Activated CD8-positive, alpha-beta memory T cell treated with anti-CD3 and anti-CD28 coated beads, Interleukin-2, amount 50 U/mL, for 1 hour (primary cell): Measurements from ENCODE around the gene COL4A1.
"Not testable (repeated sequence)": the region's sequence is repeated elsewhere in the genome, so short reads cannot be mapped to it uniquely, and the experiment has no call there.

Experiments
- DNase-seq: peaks from one replicate; pipeline ENCODE4 v3.0.0-alpha.2; 2020; ENCODE audit errors: extremely low read depth

Gene COL4A1

GRCh38 chr13:110119935-110120905 is 186.7 kb downstream of the COL4A1 start:
- no peak for DNase-seq

DNA sequence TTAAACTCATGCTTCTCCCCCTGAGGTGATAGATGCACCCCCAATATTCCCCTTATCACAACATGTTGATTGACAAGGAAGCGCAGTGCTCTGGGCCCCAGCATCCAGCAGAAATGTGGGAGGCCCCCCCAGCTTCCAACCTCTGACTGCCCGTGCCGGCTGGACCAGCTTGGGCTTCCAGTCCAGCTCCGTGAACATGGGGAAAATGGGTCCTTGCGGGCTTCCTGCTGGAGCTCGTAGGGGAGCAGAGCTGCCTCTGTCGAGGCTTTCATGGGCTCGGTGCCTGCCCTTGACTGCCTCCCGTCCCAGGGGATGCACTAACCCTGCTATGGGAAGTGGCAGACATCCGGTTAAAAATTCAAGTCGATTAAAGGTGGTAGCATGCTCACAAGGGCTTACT is 188.9 kb downstream of the COL4A1 start:
- DNase-seq: no peak

DNA sequence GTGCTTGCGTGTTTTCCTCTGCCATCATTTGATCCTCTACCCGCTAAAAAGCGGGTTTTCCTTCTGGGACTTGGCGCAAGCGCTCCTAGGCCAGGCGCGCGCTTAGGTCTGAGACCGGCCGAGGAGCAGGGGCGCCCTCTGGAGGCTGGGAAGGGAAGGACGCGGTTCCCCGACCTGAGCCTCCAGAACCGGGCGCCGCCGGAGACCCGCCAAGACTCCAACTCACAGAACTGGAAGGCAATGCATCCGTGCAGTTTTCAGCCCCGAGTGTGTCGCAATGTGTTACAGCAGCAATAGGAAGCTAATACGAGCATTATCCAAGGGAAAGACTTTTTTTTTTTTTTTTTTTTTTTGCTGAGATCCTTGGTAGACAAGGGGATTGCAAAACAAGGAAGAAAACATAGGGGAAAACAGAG is 190.9 kb downstream of the COL4A1 start:
- no peak for DNase-seq

DNA sequence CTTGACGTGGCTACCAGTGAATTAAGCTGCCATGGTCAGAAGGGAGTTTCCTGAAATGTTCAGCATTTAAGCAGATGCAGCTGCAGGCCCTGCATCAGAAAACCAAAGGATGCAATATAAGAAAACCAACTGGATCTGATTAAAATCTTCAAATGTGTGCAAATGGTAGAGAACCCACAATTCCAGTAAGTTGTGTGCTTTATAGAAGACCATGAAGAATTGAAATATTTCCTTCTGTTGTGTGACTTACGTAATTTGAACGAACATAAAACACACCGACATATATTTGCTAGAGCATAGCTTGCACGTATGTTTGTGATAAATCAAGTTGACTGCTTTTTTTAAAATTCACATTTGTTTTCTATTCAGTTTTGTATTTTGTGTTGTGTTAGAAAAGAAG is 191.4 kb downstream of the COL4A1 start:
- no peak for DNase-seq

DNA sequence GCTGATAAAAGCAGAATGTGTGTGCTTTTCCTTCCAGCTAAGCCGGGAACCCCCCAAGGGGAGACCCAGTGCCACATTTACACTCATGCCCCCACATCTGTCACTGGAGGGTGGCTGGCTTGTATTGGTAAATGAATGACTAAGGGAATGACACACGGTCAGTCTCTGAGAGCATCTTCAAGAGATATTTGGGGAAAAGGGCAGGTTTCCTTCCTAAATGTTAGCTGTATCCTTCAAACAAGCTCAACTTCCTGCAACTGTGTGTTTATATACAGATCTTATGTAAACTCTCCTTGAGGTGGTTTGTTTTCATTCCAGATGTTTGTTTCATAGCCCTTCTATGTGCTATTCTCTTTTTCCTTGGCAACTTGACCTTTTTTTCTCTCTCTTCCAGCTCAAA is 192.6 kb downstream of the COL4A1 start:
- DNase-seq: no peak

DNA sequence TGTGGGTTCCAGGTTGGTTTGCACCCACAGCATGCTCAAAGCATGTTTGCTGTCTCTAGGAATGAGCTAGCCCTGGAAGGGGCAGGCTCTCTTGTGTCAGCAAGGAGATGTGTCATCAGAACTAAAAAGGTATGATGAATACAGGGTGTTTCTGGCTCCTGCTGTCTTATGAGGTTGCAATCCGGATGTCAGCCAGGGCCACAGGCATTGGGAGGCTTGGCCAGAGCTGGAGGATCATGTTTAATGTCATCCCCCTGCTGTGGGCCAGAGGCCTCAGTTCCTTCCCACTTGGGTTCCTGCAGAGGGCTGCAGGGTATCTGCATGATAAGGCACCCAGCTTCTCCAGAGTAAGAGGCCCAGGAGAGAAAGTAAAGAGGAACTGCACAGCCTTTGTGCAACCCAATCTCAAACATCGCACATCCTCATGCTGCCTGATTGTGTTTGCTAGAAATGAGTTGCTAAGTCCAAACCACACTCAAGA is 193.6 kb downstream of the COL4A1 start:
- no peak for DNase-seq

GRCh38 chr13:110112379-110112778 is 194.6 kb downstream of the COL4A1 start:
- not testable (repeated sequence) for DNase-seq

- no peak for DNase-seq
These were observed 196.2 kb downstream of the COL4A1 start for GRCh38 chr13:110110783-110111182.

- no peak for DNase-seq
These were observed 197.0 kb downstream of the COL4A1 start for GRCh38 chr13:110109910-110110309.

- DNase-seq: no peak
These were observed 197.7 kb downstream of the COL4A1 start for GRCh38 chr13:110109140-110109783.

DNA sequence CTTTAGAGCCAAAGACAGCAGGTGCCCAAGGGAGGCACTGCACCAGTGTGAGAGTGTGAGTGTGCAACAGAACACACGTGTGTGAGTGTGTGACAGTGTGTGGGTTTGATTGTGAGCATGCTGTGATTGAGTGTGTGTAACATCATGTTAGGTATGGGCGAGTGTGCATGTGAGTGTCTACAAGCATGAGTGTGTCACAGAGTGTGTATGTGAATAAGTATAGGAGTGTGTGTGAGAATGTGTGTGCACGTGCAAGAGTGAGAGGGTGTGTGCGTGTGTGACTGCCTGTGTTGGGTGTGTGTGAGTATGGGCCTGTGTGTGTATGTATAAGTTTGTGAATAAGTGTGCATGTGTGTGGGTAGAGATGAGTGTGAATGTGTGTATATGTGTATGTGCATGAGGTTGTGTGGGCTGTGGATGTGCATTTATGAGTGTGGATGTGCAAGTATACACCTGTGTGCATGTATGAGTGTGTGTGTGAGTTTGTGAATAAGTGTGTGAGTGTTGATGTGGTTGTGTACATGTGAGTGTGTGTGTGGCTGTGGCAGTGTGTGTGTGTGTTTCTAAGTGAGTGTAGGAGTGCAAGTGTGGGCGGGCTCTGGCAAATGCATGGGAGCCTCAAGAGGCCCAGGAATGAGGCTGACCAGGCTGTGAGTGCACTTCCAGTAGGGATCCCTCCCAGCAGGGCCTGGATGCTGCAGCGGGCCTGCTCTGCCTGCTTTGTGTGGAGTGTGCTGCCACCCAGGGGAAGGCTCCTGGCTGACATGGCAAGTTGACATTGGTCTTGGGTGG is 198.4 kb downstream of the COL4A1 start:
- DNase-seq: no peak

GRCh38 chr13:110107568-110108347 is 199.2 kb downstream of the COL4A1 start:
- no peak for DNase-seq

GRCh38 chr13:110106726-110107125 is 200.2 kb downstream of the COL4A1 start:
- no peak for DNase-seq

- no peak for DNase-seq
These were observed 201.8 kb downstream of the COL4A1 start for GRCh38 chr13:110105136-110105535.

- no peak for DNase-seq
These were observed 203.4 kb downstream of the COL4A1 start for GRCh38 chr13:110103534-110103933.

DNA sequence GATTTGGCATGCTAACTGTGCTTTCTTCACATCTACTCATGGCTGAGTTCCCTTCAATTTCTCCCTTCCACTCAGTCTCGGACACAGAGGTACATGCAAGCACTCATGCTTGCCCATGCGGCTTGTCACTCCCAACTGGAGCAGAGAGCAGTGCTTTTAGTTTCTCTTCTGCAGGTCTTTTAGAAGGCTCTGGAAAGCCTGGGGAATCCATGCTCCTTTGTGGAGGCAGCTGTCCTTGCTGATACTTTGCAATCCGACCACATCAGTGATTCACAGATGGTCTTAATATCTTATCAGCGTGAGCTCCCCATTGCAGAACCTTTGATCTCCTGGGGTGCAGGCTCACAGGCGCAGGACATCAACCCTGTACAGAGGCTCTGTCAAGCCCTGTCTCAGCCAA is 203.9 kb downstream of the COL4A1 start:
- no peak for DNase-seq

DNA sequence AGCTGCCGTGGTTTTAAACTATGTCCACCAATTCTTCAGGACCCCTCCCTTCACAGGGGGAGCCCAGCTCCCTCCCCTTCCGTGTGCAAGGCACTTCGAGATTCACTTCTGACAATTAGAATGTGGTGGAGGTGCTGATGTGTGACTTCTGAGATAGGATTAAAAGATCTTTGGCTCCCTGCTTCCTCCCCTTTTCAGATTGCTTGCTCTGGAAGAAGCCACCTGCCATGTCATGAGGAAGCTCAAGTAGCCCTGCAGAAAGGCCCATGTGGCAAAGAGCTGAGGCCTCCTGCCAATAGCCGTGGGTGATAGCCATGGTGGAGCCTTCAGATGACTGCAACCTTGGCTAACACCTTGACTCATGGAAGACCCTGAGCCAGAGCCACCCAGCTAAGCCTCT is 204.9 kb downstream of the COL4A1 start:
- no peak for DNase-seq

DNA sequence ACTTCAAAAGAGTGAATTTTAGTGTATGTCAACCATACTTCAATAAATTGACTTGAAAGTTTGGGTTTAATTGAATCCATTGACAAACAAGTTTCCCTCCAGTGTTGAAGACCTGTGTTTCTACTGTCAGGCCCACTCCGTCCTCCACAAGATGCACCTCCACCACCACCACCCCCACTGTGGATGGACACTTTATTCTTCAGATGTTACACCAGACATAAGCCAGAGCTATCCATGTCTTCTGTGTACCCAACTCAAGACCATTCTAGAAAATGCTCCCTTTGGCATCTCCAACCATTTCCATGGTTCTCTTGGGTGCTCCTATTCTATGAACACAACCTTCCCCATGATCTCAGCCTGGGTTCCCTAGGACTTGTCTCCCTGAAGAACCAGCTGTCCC is 207.0 kb downstream of the COL4A1 start:
- DNase-seq: no peak
